GM12878 (cell line): ENCODE results near the gene FITM1. TPM values are rescaled to one million over a fixed set of nuclear protein-coding genes. Genes with fewer than 3 reads are reported as not detected.

Source experiments
- BRCA1 ChIP-seq: IDR thresholded peaks from 2 replicates; pipeline ENCODE4 v1.6.1; 2011; ENCODE audit warnings: low read depth, low read length, improper control_type of control experiment
- EED ChIP-seq: sonication (generic); IDR thresholded peaks from 2 replicates; pipeline ENCODE4 v1.6.1; 2016; ENCODE audit warnings: antibody characterized with exemption, low read depth
- FOXM1 ChIP-seq: IDR thresholded peaks from 2 replicates; pipeline ENCODE4 v1.6.1; 2012; ENCODE audit warnings: low read depth, mild to moderate bottlenecking, inconsistent platforms, low read length, moderate library complexity
- KLF5 ChIP-seq: fragments of 450-650 bp; IDR thresholded peaks from 2 replicates; pipeline ENCODE4 v1.6.1; 2014; ENCODE audit warnings: mild to moderate bottlenecking; ENCODE audit not compliant: partially characterized antibody
- LARP7 ChIP-seq: fragments of 450-650 bp; IDR thresholded peaks from 2 replicates; pipeline ENCODE4 v1.6.1; 2017; ENCODE audit warnings: mild to moderate bottlenecking
- MAX ChIP-seq: IDR thresholded peaks from 2 replicates; pipeline ENCODE4 v1.6.1; 2012; ENCODE audit warnings: low read depth, low read length, improper control_type of control experiment
- MYC ChIP-seq: IDR thresholded peaks from 2 replicates; pipeline ENCODE4 v1.6.1; 2011; ENCODE audit warnings: mild to moderate bottlenecking, low read length, moderate library complexity, inconsistent platforms; ENCODE audit not compliant: insufficient read depth, insufficient replicate concordance, insufficient read length, severe bottlenecking
- NFXL1 ChIP-seq: fragments of 450-650 bp; IDR thresholded peaks from 2 replicates; pipeline ENCODE4 v1.6.1; 2017; ENCODE audit warnings: antibody characterized with exemption, mild to moderate bottlenecking, borderline replicate concordance
- POU2F2 ChIP-seq: IDR thresholded peaks from 3 replicates; pipeline ENCODE4 v1.6.1; 2011; ENCODE audit warnings: low read depth, mild to moderate bottlenecking, low read length, borderline replicate concordance
- PRDM15 ChIP-seq: fragments of 450-650 bp; formaldehyde crosslinking; IDR thresholded peaks from 2 replicates; pipeline ENCODE4 v1.4.0; 2020; ENCODE audit warnings: mild to moderate bottlenecking, moderate library complexity
- polyA plus RNA-seq, 11 experiments: library from polyadenylated mRNA; depleted of rRNA in 4 of 11; unstranded in 6 of 11; stranded (reverse) in 5 of 11; fragments of >200 nt; fragmentation: Nextera tagmentation in 4 of 11; fragmentation: Illumina TruSeq in 1 of 11; extraction: Ambion mirVana in 4 of 11; extraction: Trizol in 1 of 11; gene quantifications; 1 replicate in 1 of 11; 2 replicates in 10 of 11; pipeline versions ENCODE4 v1.2.1 to v1.2.3, GENCODE V29; 2011 to 2016; ENCODE audit warnings: inconsistent platforms in 2 of 11, missing spikeins in 2 of 11, low read depth in 1 of 11
- total RNA-seq, 4 experiments: library from RNA; depleted of rRNA in 3 of 4; stranded (reverse); fragments of >200 nt in 3 of 4; fragmentation: Illumina TruSeq in 1 of 4; extraction: Trizol in 1 of 4; gene quantifications; 2 replicates each; pipeline versions ENCODE4 v1.2.1 to v1.2.3, GENCODE V29; 2013 to 2021

FITM1 gene
- total and polyA plus RNA-seq, 10 of the 15 experiments (the other 5 are each of a cell fraction or from before 2014, with no cell fraction given) = 0.11 to 1.9 (median 0.45) TPM; not detected in 2

- TF ChIP-seq EED (no peak), FOXM1 (no peak), BRCA1 (no peak), MYC (no peak), LARP7 (peak; percentile 86), PRDM15 (CRISPR knock-in tag) (no peak), POU2F2 (0 out of 3 replicates have a peak, but pooled peaks have one; percentile 6), KLF5 (peak; percentile 64), MAX (no peak; the same call in 1 of the 2 replicates), NFXL1 (0 out of 2 replicates have a peak, but pooled peaks have one; percentile 30)
Observed at GRCh38 chr14:24146978-24147760, 16.7 kb downstream of the FITM1 start, which contains the start of gene RNF31 (continued).
